Lower leg skin (tissue), 3 donors: ENCODE results near the gene PXDN.

Experiments used
- POLR2A ChIP-seq, 2 donors: fragments of 450-650 bp; IDR thresholded peaks; one replicate each; pipeline ENCODE4 v1.6.1; 2016 to 2017; ENCODE audit warnings: antibody characterized with exemption in 2 of 2, mild to moderate bottlenecking in 1 of 2, moderate library complexity in 1 of 2
- TF ChIP-seq, protein P1 (sequence below), 3 donors: fragments of 450-650 bp; IDR thresholded peaks; one replicate each; pipeline ENCODE4 v1.5.1; 2016; ENCODE audit warnings: antibody characterized with exemption in 3 of 3, mild to moderate bottlenecking in 3 of 3, moderate library complexity in 2 of 3

DNA sequence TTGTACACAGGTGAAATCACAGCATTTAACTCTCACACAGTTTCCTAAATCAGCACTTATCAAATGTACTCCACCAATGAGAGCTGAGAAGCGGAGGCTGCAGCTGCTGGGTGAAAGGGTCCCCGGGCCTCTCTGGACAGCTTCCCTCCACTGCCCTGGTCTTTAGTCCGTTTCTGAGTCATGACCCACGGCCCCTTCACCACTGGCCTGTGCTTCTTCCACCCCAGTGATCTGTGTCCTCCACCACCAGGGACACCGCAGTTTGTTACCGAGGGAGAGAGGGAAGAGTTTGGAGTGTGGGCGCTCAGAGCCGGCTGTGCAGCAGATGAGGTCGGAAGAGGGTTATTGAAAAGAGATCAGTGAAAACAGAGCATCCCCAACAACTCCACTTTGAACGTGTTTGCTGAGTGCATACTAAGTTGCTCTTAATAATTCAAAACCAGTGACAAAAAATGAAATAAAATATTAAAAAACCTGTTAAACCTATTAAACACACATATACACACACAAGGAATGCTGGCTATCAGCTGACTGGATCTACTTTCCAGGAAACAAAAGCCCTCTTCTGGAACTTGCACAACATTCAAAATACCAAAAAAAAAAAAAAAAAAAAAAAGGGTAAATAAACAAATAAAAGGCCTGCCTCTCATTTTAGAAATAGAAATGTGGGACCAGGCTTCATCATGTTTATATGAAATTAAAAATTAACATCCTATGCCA, 54.1 kb downstream of the PXDN start:
- TF ChIP-seq, protein P1, sequence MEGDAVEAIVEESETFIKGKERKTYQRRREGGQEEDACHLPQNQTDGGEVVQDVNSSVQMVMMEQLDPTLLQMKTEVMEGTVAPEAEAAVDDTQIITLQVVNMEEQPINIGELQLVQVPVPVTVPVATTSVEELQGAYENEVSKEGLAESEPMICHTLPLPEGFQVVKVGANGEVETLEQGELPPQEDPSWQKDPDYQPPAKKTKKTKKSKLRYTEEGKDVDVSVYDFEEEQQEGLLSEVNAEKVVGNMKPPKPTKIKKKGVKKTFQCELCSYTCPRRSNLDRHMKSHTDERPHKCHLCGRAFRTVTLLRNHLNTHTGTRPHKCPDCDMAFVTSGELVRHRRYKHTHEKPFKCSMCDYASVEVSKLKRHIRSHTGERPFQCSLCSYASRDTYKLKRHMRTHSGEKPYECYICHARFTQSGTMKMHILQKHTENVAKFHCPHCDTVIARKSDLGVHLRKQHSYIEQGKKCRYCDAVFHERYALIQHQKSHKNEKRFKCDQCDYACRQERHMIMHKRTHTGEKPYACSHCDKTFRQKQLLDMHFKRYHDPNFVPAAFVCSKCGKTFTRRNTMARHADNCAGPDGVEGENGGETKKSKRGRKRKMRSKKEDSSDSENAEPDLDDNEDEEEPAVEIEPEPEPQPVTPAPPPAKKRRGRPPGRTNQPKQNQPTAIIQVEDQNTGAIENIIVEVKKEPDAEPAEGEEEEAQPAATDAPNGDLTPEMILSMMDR (IDR thresholded peaks at IDR 0.05), result no peak
- TF ChIP-seq POLR2A (IDR thresholded peaks at IDR 0.05), result no peak
